ENCODE results near the gene DIAPH2. TPM values are rescaled to one million over a fixed set of nuclear protein-coding genes. Genes with fewer than 3 reads are reported as not detected.

The DIAPH2 gene
- total and polyA plus RNA-seq, 9 of the 15 experiments (the other 6 are each of a cell fraction or from before 2014, with no cell fraction given), result 0.01 to 0.18 (median 0.07) TPM; not detected in 1

DNA sequence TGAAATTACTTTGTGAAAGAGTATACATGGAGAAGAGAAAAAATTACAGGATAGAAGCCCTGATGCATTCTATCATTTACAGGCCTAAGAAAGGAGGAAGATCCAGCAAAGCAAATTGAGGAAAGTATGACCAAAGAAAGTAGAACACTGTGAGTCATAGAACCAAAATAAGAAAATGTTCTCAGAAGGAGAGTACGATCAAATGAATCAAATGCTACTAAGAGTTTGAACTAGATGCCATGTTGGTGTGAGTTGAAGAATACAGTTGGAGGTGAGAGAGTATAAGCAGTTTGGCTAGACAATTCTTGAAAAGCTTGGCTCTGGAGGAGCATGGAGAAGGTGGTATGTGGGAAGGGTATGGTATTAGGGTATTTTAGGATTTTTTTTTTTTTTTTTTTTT is 360.8 kb downstream of the DIAPH2 start:
- intact Hi-C loops (cut with micrococcal nuclease), result no loop called here
- no peak overlapping the region for H2AFZ ChIP-seq (ENCODE audit: low read depth, low read length)

More for the DNA sequence above, 360.8 kb downstream of the DIAPH2 start:
- BruUV-seq (replicated peaks), result no TSS peak
- DNase-seq (ENCODE audit: extremely low read depth in 1 of 4, low spot score in 3 of 4) (no peak), ATAC-seq (no peak), FAIRE-seq (no peak)
- CTCF ChIA-PET (ENCODE audit: low intra/inter-chr PET ratio), result no interaction called here
- TF ChIP-seq, protein P1, sequence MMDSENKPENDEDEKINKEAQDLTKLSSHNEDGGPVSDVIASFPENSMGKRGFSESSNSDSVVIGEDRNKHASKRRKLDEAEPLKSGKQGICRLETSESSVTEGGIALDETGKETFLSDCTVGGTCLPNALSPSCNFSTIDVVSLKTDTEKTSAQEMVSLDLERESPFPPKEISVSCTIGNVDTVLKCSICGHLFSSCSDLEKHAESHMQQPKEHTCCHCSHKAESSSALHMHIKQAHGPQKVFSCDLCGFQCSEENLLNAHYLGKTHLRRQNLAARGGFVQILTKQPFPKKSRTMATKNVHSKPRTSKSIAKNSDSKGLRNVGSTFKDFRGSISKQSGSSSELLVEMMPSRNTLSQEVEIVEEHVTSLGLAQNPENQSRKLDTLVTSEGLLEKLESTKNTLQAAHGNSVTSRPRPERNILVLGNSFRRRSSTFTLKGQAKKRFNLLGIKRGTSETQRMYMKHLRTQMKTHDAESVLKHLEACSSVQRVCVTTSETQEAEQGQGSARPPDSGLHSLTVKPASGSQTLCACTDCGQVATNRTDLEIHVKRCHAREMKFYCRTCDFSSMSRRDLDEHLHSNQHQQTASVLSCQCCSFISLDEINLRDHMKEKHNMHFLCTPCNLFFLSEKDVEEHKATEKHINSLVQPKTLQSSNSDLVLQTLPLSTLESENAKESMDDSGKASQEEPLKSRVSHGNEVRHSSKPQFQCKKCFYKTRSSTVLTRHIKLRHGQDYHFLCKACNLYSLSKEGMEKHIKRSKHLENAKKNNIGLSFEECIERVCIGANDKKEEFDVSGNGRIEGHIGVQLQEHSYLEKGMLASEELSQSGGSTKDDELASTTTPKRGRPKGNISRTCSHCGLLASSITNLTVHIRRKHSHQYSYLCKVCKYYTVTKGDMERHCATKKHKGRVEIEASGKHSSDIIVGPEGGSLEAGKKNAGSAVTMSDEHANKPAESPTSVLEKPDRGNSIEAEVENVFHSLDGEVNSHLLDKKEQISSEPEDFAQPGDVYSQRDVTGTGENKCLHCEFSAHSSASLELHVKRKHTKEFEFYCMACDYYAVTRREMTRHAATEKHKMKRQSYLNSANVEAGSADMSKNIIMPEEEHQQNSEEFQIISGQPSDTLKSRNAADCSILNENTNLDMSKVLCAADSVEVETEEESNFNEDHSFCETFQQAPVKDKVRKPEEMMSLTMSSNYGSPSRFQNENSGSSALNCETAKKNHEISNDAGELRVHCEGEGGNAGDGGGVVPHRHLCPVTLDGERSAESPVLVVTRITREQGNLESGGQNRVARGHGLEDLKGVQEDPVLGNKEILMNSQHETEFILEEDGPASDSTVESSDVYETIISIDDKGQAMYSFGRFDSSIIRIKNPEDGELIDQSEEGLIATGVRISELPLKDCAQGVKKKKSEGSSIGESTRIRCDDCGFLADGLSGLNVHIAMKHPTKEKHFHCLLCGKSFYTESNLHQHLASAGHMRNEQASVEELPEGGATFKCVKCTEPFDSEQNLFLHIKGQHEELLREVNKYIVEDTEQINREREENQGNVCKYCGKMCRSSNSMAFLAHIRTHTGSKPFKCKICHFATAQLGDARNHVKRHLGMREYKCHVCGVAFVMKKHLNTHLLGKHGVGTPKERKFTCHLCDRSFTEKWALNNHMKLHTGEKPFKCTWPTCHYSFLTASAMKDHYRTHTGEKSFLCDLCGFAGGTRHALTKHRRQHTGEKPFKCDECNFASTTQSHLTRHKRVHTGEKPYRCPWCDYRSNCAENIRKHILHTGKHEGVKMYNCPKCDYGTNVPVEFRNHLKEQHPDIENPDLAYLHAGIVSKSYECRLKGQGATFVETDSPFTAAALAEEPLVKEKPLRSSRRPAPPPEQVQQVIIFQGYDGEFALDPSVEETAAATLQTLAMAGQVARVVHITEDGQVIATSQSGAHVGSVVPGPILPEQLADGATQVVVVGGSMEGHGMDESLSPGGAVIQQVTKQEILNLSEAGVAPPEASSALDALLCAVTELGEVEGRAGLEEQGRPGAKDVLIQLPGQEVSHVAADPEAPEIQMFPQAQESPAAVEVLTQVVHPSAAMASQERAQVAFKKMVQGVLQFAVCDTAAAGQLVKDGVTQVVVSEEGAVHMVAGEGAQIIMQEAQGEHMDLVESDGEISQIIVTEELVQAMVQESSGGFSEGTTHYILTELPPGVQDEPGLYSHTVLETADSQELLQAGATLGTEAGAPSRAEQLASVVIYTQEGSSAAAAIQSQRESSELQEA (IDR thresholded peaks at IDR 0.05; ENCODE audit: low read depth), result no peak
- no peak for TF ChIP-seq SMARCB1 (IDR thresholded peaks at IDR 0.05; ENCODE audit: insufficient read length, low read depth)
- TF ChIP-seq ZNF766 (CRISPR knock-in tag; conservative IDR thresholded peaks at IDR 0.05), result no peak
- TF ChIP-seq GATAD2A (IDR thresholded peaks at IDR 0.05), result no peak
- no peak for TF ChIP-seq BRCA1 (IDR thresholded peaks at IDR 0.05)
- no peak for TF ChIP-seq BRCA1 (CRISPR knock-in tag; IDR thresholded peaks at IDR 0.05)
- TF ChIP-seq, protein P2, sequence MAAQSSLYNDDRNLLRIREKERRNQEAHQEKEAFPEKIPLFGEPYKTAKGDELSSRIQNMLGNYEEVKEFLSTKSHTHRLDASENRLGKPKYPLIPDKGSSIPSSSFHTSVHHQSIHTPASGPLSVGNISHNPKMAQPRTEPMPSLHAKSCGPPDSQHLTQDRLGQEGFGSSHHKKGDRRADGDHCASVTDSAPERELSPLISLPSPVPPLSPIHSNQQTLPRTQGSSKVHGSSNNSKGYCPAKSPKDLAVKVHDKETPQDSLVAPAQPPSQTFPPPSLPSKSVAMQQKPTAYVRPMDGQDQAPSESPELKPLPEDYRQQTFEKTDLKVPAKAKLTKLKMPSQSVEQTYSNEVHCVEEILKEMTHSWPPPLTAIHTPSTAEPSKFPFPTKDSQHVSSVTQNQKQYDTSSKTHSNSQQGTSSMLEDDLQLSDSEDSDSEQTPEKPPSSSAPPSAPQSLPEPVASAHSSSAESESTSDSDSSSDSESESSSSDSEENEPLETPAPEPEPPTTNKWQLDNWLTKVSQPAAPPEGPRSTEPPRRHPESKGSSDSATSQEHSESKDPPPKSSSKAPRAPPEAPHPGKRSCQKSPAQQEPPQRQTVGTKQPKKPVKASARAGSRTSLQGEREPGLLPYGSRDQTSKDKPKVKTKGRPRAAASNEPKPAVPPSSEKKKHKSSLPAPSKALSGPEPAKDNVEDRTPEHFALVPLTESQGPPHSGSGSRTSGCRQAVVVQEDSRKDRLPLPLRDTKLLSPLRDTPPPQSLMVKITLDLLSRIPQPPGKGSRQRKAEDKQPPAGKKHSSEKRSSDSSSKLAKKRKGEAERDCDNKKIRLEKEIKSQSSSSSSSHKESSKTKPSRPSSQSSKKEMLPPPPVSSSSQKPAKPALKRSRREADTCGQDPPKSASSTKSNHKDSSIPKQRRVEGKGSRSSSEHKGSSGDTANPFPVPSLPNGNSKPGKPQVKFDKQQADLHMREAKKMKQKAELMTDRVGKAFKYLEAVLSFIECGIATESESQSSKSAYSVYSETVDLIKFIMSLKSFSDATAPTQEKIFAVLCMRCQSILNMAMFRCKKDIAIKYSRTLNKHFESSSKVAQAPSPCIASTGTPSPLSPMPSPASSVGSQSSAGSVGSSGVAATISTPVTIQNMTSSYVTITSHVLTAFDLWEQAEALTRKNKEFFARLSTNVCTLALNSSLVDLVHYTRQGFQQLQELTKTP (IDR thresholded peaks at IDR 0.05; ENCODE audit: low read depth in 1 of 2, partially characterized antibody in 2 of 2), result no peak
- no peak for TF ChIP-seq IRF2 (CRISPR knock-in tag; IDR thresholded peaks at IDR 0.05)
- no peak for TF ChIP-seq NELFE (IDR thresholded peaks at IDR 0.05; ENCODE audit: insufficient read depth, insufficient read length)
- no peak for TF ChIP-seq KLF6 (CRISPR knock-in tag; IDR thresholded peaks at IDR 0.05; ENCODE audit: borderline replicate concordance)
- H3K27me3 ChIP-seq (ENCODE audit: control insufficient read depth in 2 of 2, insufficient read depth in 2 of 2, low read length in 2 of 2), result no peaks in the 10 kb centered on the region
- POLR2A ChIA-PET, result no interaction called here
- H3K9ac ChIP-seq (ENCODE audit: insufficient read depth in 1 of 2, low read depth in 2 of 2, low read length in 2 of 2), result no peak overlapping the region
- H3K4me2 ChIP-seq (ENCODE audit: insufficient read depth, low read length), result no peak overlapping the region
- no peaks in the 10 kb centered on the region for H3K4me1 ChIP-seq (replicated peaks in 1 of 2; ENCODE audit: control insufficient read depth in 2 of 2, insufficient read depth in 2 of 2, low read length in 2 of 2)
- no peak overlapping the region for H3K4me3 ChIP-seq
- H3K27ac ChIP-seq (ENCODE audit: extremely low read depth, low read depth, low read length), result no peak overlapping the region
- no peaks in the 10 kb centered on the region for H3K9me3 ChIP-seq (replicated peaks; ENCODE audit: control insufficient read depth, insufficient read depth, low read depth, low read length)
- WGBS (ENCODE audit: insufficient coverage, low coverage, missing lambda C conversion rate), result 11% methylated on average over 1 of the region's 1 CpG
- H3K36me3 ChIP-seq (ENCODE audit: control insufficient read depth, insufficient read depth, low read length), result no peaks in the 10 kb centered on the region
- in situ Hi-C loops (cut with MboI), result no loop called here
- H3K9me1 ChIP-seq (ENCODE audit: control insufficient read depth, insufficient read depth, low read length), result no peaks in the 10 kb centered on the region
- H3K79me2 ChIP-seq (ENCODE audit: control insufficient read depth, insufficient read depth, low read length), result no peaks in the 10 kb centered on the region
- no peaks in the 10 kb centered on the region for H4K20me1 ChIP-seq (replicated peaks; ENCODE audit: control insufficient read depth, insufficient read depth, low read length)
